Mucosa of gallbladder (tissue), 1 donor: ENCODE measurements around the gene URM1. TPM values are rescaled to one million over a fixed set of nuclear protein-coding genes. Genes with fewer than 3 reads are reported as not detected.

ENCODE experiments used
- DNase-seq: peaks from one replicate; pipeline ENCODE4 v3.0.0-alpha.2; 2020; ENCODE audit warnings: low spot score
- total RNA-seq: library from RNA; stranded (reverse); gene quantifications from one replicate; pipeline ENCODE4 v1.2.1, GENCODE V29; 2021
- donor health status: DM: no; HTN: no; CAD: no.

The URM1 gene
- total RNA-seq, 1 donor from 2014 or later = 53.1 TPM

DNA sequence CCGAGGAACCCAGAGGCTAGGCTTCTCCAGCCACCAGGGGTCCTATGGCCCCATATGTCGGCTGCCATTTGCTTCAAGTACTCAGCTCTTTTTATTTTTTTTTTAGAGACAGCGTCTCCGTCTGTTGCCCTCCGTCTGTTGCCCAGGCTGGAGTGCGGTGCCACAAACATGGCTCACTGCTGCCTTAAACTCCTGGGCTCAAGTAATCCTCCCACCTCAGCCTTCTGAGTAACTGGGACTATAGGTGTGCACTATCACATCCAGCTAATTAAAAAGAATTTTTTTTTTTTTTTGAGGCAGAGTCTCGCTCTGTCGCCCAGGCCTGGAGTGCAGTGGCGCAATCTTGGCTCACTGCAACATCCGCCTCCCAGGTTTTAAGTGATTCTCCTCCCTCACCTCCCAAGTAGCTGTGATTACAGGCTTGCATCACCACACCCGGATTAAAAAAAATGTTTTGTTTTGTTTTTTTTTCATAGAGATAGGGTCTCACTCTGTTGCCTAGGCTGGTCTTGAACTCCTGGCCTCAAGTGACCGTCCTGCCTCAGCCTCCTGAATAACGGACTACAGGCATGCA lies 58.4 kb downstream of the URM1 start:
- DNase-seq = no peak

- DNase-seq = no peak
These were observed 60.0 kb downstream of the URM1 start for GRCh38 chr9:128431207-128431606.

DNA sequence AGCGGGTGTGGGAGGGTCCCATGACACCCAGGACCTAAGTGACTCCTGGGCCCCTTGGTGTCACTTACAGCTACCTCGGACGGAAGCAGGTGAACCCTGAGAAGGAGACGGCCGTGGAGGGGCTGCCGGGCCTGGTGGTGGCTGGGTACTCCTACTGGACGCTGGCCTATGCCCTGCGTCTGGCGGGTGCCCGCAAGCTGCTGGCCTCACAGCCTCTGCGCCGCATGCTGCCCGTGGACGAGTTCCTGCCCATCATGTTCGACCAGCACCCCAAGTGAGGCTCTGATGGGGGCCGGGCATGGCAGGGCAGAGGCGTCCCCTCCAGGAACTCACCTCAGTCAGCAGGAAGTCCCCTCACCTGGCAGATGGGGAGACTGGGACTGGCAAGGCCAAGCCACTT lies 63.2 kb downstream of the URM1 start:
- DNase-seq = no peak

DNA sequence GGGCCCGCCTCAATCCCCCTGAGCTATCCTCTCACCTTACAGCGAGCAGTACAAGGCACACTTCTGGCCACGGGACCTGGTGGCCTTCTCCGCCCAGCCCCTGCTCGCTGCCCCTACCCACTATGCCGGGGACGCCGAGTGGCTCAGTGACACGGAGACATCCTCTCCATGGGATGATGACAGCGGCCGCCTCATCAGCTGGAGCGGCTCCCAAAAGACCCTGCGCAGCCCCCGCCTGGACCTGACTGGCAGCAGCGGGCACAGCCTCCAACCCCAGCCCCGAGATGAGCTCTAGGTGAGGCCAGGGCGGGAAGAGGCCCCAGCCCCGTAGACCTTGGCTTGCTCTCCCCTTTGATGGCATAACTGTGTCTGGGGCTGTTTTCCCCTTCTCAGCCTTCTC lies 64.4 kb downstream of the URM1 start:
- DNase-seq = no peak

DNA sequence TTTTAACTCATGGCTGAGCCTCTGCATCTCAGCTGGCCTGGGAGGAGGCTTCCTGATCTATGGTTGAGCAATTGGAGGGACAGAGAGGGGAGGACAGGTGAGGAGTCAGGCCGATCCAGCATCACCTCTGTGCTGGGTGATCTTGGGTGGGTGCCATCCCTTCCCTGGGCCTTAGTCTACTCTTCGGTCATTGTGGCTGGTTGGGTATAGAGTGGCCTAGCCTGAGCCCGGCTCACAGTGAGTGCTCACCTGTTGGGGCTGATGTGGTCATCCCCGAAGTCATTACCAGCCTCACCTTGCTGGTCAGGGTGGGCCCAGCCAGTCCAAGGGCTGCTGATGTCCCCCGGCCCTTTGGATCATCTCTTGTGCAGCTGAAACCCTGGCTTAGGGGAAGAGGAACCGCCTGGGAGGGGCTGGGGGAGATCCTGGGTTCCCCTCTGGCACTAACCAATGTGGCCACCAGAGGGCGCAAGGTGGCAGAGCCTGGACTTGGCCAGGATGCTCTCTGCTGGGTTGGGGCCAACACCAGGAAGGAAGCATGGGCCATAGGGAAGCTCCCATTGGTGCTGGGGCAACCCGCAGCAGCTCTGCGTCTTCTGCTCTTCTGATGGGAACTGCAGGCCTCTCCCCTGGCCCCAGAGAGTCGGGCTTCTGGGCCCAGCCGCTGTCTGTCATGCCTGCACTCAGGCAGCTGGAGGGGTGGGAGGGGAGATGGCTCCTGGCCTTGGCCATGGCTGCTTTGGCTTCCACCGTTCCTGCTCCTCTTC lies 67.4 kb downstream of the URM1 start:
- peak; percentile 87 for DNase-seq

- no peak for DNase-seq
These were observed 68.1 kb downstream of the URM1 start for GRCh38 chr9:128439273-128439672.

Other genes starting within 250 kb of the URM1 start
- gene PTGES2, start 243.6 kb upstream of the URM1 start, total RNA-seq = 61.5 TPM
- gene LCN2, start 221.9 kb upstream of the URM1 start, total RNA-seq = 85.5 TPM
- 75.4 TPM for gene BBLN, start 211.1 kb upstream of the URM1 start, total RNA-seq
- 109 TPM for gene CIZ1, start 179.8 kb upstream of the URM1 start, total RNA-seq
- gene DNM1, start 168.0 kb upstream of the URM1 start, total RNA-seq = 135 TPM
- 117 TPM for gene GOLGA2, start 95.4 kb upstream of the URM1 start, total RNA-seq
- gene SWI5, start 95.1 kb upstream of the URM1 start, total RNA-seq = 26.9 TPM
- 21.8 TPM for gene TRUB2, start 48.9 kb upstream of the URM1 start, total RNA-seq
- 54.8 TPM for gene COQ4, start 48.5 kb upstream of the URM1 start, total RNA-seq
- gene SLC27A4, start 30.8 kb upstream of the URM1 start, total RNA-seq = 50.4 TPM
- gene CERCAM, start 49.5 kb downstream of the URM1 start, total RNA-seq = 23.7 TPM
- 26.4 TPM for gene ODF2, start 84.6 kb downstream of the URM1 start, total RNA-seq
- gene GLE1, start 133.3 kb downstream of the URM1 start, total RNA-seq = 22.8 TPM
- 323 TPM for gene SPTAN1, start 181.2 kb downstream of the URM1 start, total RNA-seq